Thyroid gland (tissue), 4 donors: Measurements from ENCODE around the gene MAP1LC3B2. TPM values are rescaled to one million over a fixed set of nuclear protein-coding genes. Genes with fewer than 3 reads are reported as not detected.

Experiments
- DNase-seq, 2 donors: peaks; one replicate each; pipeline ENCODE4 v3.0.0-alpha.2; 2019
- H3K27ac ChIP-seq, 3 donors: fragments of 200-600 bp; sonication (generic); 1 replicate in 2 of 3; 2 replicates in 1 of 3; pipeline ENCODE4 v1.5.1; 2016 to 2019; ENCODE audit warnings: mild to moderate bottlenecking in 1 of 3, moderate library complexity in 1 of 3
- H3K27me3 ChIP-seq: fragments of 200-600 bp; sonication (generic); one replicate; pipeline ENCODE4 v1.5.1; 2019
- H3K36me3 ChIP-seq, 2 donors: fragments of 200-600 bp; sonication (generic); one replicate each; pipeline ENCODE4 v1.5.1; 2016 to 2019
- H3K4me1 ChIP-seq, 2 donors: fragments of 200-600 bp; sonication (generic); one replicate each; pipeline ENCODE4 v1.5.1; 2017 to 2019
- H3K4me3 ChIP-seq, 3 donors: fragments of 200-600 bp; sonication (generic); replicated peaks in 1 of 3; 1 replicate in 2 of 3; 2 replicates in 1 of 3; pipeline ENCODE4 v1.5.1; 2016; ENCODE audit warnings: mild to moderate bottlenecking in 1 of 3
- H3K9me3 ChIP-seq: fragments of 200-600 bp; sonication (generic); one replicate; pipeline ENCODE4 v1.5.1; 2017
- POLR2A ChIP-seq, 2 donors: fragments of 450-650 bp; IDR thresholded peaks; one replicate each; pipeline ENCODE4 v1.6.1; 2017; ENCODE audit warnings: antibody characterized with exemption in 2 of 2, mild to moderate bottlenecking in 2 of 2, moderate library complexity in 1 of 2
- WGBS, 2 donors: methylation state at CpG; one replicate each; pipeline ENCODE4 v1.1.5; 2017; 5-methylcytosine and 5-hydroxymethylcytosine counted together
- intact Hi-C: fragments of 100-400 bp; cut with DNase I; formaldehyde crosslinking; loops from one replicate; pipeline ENCODE4 v1.15.1; 2023
- total RNA-seq, 4 donors: library from RNA; depleted of rRNA; stranded (reverse); fragments of >200 nt; gene quantifications; one replicate each; pipeline ENCODE4 v1.2.3, GENCODE V29; 2016
- TF ChIP-seq, protein P1 (sequence below), 6 experiments: fragments of 200-600 bp in 3 of 6; fragments of 450-650 bp in 3 of 6; sonication (generic) in 3 of 6; IDR thresholded peaks; one replicate each; pipeline ENCODE4 v1.5.1; 2016 to 2019; ENCODE audit warnings: antibody characterized with exemption in 6 of 6, mild to moderate bottlenecking in 2 of 6, inconsistent platforms in 1 of 6, moderate library complexity in 1 of 6

MAP1LC3B2 gene
- total RNA-seq, 4 donors from 2014 or later, result 1.6 TPM; not detected in 3

DNA sequence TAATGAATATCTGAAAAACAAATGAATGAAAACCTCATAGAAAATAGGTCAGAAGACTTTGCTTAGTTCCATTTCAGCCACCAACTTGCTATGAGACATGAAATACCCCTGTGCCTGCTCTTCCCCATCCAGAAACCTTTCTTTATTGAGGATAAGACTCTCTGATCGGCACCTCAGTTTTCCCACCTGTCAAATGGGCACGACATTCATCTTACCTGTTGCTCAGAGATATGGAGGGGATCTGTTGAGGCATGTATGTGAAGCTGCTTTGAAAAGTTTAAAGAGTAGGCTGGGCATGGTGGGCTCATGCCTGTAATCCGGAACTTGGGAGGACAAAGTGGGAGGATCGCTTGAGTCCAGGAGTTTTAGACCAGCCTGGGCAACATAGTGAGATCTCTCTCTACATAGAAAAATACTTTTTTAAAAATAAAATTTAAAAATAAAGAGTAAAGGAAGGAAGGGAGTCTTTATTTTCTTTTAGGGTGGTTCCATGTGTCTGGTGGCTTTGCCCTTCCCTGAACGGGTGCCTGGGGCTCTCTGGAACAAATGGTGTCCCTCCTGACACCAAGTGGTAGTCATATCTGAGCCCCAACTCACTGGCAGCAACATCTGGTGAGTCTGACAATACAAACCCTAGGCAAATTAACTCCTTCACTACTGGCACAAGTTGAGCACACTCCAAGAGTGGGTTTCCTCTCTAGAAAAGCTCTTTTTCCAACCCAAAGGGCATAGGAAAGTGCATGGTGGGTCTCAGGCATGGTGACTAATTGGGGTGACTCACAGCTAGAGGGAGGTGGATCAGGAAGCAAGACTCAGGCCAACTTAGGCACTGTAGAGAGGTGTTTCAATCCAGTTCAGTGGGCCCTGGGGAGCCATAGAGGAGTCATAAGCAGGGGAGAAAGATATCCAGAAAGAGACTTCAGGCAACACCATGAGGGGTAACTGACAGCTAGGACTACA lies 42.1 kb downstream of the MAP1LC3B2 start:
- no peak for DNase-seq
- Histone ChIP-seq H3K4me3 (no peak overlapping the region), H3K4me1 (peaks cover 14 to 38% of the 10 kb centered on the region in 2 donors), H3K9me3 (no peaks in the 10 kb centered on the region), H3K27me3 (no peaks in the 10 kb centered on the region), H3K27ac (no peak overlapping the region), H3K36me3 (no peaks in the 10 kb centered on the region)
- 90 to 93% methylated on average over 5 of the region's 5 CpGs for WGBS, 2 donors
- intact Hi-C loops, result loop anchor here (5.0 kb wide), 2 partner anchors 61 to 599 kb away; no protein-coding TSS in a partner anchor
- no peak for TF ChIP-seq POLR2A (IDR thresholded peaks at IDR 0.05)
- TF ChIP-seq, protein P1, sequence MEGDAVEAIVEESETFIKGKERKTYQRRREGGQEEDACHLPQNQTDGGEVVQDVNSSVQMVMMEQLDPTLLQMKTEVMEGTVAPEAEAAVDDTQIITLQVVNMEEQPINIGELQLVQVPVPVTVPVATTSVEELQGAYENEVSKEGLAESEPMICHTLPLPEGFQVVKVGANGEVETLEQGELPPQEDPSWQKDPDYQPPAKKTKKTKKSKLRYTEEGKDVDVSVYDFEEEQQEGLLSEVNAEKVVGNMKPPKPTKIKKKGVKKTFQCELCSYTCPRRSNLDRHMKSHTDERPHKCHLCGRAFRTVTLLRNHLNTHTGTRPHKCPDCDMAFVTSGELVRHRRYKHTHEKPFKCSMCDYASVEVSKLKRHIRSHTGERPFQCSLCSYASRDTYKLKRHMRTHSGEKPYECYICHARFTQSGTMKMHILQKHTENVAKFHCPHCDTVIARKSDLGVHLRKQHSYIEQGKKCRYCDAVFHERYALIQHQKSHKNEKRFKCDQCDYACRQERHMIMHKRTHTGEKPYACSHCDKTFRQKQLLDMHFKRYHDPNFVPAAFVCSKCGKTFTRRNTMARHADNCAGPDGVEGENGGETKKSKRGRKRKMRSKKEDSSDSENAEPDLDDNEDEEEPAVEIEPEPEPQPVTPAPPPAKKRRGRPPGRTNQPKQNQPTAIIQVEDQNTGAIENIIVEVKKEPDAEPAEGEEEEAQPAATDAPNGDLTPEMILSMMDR (IDR thresholded peaks at IDR 0.05), result no peak

DNA sequence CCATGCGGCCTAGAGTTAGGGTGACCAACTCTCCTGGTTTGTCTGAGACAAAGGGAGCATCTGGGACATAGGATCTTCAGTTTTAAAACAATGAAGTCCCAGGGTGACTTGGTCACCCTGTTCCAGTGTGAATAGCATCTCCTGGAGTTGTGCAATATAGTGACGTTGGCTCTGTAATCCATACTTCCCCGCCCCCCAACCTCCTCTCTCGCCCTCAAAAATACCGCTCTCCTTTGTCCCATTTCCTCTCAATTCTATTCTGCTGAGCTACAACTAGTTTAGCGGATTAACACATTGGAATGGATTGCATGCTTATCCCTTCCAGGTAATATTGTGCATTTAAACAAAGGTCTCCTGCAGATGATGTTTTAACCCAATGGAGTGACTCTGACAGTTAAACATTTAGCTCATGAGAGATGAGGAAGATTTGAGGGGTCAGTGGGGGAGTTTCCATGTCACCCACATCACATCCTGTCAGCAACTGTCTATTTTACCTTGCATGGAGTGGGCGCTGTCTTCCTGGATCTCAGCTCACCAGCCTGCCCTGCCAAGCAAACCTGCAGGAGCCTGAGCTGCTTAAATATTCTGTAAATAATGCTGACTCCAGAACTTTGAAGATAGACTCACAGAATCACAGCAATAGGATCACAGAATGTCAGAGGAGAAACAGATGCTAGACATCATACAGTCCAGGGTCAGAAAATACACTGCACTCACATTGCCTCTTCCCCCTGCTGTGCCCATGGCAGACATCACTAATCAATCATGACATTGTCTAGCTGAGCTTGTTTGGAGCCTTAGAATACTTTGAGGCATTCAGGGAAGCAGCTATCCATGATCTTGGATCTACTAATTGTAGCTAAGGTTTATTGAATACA lies 43.0 kb downstream of the MAP1LC3B2 start:
- Histone ChIP-seq H3K4me3 (no peak overlapping the region), H3K36me3 (no peaks in the 10 kb centered on the region), H3K27me3 (no peaks in the 10 kb centered on the region), H3K27ac (no peak overlapping the region), H3K9me3 (no peaks in the 10 kb centered on the region), H3K4me1 (peaks cover 21 to 44% of the 10 kb centered on the region in 2 donors)
- no peak for TF ChIP-seq POLR2A (IDR thresholded peaks at IDR 0.05)
- TF ChIP-seq, protein P1 (IDR thresholded peaks at IDR 0.05), result no peak
- intact Hi-C loops, result loop anchor here (5.0 kb wide), 2 partner anchors 60 to 600 kb away; no protein-coding TSS in a partner anchor
- DNase-seq, result no peak
- WGBS, 2 donors, result 86 to 90% methylated on average over 7 of the region's 7 CpGs

DNA sequence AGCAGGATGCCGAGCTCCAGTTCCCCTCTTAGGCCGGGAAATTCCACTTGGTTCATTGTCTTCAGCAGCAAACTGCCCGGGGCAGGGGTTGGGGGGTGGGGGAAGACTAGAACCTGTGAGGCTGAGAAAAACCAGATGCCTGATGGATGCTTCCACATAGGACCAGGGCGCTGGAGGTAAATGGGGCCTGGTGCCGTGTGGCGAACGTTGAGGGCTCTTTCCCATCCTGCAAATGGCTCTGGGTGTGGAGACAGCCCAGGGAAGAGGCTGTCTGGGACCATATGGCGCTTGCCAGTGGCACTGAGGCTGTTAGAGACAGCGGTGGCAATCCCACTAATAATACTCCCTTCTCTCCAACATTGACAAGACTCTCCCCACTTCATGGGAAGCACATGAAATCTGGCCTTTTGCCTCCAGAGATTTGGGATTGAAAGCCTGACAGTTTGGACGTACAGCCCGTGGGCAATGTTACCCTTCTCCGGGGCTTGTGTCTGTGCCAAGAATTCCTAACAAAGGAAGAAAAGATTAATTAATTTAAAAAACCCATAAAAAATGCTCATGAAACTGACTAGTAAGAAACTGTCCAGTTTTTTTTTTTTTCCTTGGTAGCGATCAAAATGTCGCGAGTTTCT lies 44.5 kb downstream of the MAP1LC3B2 start:
- Histone ChIP-seq H3K36me3 (no peaks in the 10 kb centered on the region), H3K27ac (no peak overlapping the region)

DNA sequence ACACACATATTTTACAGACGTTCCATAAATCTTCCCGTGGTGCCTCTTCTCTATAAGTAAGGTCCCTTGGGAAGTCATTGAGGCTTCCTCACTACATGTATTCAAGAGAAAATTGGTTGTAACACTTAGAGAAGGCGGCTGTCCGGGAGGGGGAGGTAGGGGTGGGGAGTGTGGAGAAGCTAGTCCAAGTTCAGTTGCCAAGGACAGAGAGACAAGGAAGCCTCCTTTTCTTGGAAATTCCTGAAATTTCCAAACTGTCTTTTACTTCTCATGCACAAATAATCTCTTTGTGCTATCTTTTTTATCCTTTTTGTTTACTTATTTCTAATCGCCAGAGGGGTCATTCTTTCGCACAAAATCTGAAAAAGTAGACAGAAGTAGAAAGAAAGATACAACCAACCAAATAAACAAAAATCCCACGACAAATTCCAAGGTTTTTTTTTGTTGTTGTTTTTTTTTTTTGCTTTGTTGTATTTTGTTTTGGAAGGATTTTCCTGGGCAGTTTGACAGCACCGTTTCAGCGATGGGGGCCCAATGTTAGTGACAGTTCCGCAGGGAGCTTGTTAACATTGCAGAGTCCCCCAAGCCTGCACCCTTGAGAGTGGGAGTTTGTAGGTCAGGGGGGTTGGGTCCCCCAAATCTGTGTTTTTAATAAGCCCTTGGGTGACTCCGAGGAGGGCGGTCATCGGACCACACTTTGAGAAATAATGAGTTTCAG lies 45.2 kb downstream of the MAP1LC3B2 start:
- Histone ChIP-seq H3K36me3 (no peaks in the 10 kb centered on the region), H3K9me3 (no peaks in the 10 kb centered on the region), H3K27me3 (no peaks in the 10 kb centered on the region), H3K4me1 (peaks cover 16 to 40% of the 10 kb centered on the region in 2 donors), H3K4me3 (no peak overlapping the region), H3K27ac (no peak overlapping the region)
- WGBS, 2 donors, result 67 to 73% methylated on average over 13 of the region's 13 CpGs
- intact Hi-C loops, result loop anchor here (5.0 kb wide), 2 partner anchors 58 to 602 kb away; no protein-coding TSS in a partner anchor
- DNase-seq, result no peak
- TF ChIP-seq POLR2A (IDR thresholded peaks at IDR 0.05), result no peak
- TF ChIP-seq, protein P1 (IDR thresholded peaks at IDR 0.05), result no peak

More for the DNA sequence above, 44.5 kb downstream of the MAP1LC3B2 start:
- no peaks in the 10 kb centered on the region for H3K9me3 ChIP-seq
- TF ChIP-seq, protein P1 (IDR thresholded peaks at IDR 0.05), result no peak
- no peak for TF ChIP-seq POLR2A (IDR thresholded peaks at IDR 0.05)
- DNase-seq, result no peak
- no peak overlapping the region for H3K4me3 ChIP-seq
- 88 to 91% methylated on average over 15 of the region's 15 CpGs for WGBS, 2 donors
- no peaks in the 10 kb centered on the region for H3K27me3 ChIP-seq
- peaks cover 20 to 40% of the 10 kb centered on the region in 2 donors for H3K4me1 ChIP-seq
- intact Hi-C loops, result loop anchor here (5.0 kb wide), 2 partner anchors 59 to 601 kb away; no protein-coding TSS in a partner anchor
